Fibroblast of the aortic adventitia (primary cell): Measurements from ENCODE around the gene GATA6. TPM values are rescaled to one million over a fixed set of nuclear protein-coding genes. Genes with fewer than 3 reads are reported as not detected.

Experiments
- DNase-seq: peaks from one replicate; pipeline ENCODE4 v3.0.0-alpha.2; 2010; ENCODE audit warnings: low read depth
- H3K4me3 ChIP-seq: 2 replicates; pipeline ENCODE4 v1.5.1; 2011; ENCODE audit warnings: low read depth, mild to moderate bottlenecking, control low read depth, low read length, moderate library complexity
- total RNA-seq: library from RNA; depleted of rRNA; stranded (reverse); fragments of >200 nt; gene quantifications from 2 replicates; pipeline ENCODE4 v1.2.3, GENCODE V29; 2012; ENCODE audit warnings: low replicate concordance
- TF ChIP-seq, protein P1 (sequence below): IDR thresholded peaks from 2 replicates; pipeline ENCODE4 v1.5.1; 2011; ENCODE audit warnings: mild to moderate bottlenecking, low read length, control low read depth, inconsistent platforms; ENCODE audit not compliant: insufficient read depth

The GATA6 gene
- total RNA-seq, 1 donor = 34.0 TPM

DNA sequence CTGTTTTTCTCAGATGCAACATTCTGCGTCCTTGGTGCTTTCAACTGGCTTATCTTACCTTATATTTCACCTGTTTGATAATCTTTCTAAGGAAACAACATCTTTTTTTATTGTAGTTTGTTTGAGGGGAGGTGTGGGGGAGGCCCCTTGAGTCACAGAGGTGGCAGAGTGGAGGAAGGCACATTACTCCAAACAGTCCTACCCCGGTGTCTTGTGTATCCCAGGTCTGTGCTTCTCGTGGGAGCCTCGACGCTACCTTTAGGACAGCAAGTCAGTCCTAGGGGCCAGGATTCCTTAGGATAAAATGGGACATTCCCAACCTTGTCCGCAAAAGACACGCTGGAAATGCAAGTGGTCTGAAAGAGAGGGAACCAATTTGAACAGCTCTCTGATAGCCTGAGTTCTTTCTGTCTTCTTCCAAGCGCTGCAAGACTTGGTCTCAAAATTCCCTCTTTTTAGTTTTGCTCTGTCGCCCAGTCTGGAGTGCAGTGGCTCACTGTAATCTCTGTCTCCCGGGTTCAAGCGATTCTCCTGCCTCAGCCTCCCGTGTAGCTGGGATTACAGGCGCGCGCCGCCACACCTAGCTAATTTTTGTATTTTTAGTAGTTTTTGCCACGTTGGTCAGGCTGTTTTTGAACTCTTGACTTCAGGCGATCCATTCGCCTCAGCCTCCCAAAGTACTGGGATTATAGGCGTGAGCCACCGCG, 4.0 kb downstream of the GATA6 start:
- TF ChIP-seq, protein P1, sequence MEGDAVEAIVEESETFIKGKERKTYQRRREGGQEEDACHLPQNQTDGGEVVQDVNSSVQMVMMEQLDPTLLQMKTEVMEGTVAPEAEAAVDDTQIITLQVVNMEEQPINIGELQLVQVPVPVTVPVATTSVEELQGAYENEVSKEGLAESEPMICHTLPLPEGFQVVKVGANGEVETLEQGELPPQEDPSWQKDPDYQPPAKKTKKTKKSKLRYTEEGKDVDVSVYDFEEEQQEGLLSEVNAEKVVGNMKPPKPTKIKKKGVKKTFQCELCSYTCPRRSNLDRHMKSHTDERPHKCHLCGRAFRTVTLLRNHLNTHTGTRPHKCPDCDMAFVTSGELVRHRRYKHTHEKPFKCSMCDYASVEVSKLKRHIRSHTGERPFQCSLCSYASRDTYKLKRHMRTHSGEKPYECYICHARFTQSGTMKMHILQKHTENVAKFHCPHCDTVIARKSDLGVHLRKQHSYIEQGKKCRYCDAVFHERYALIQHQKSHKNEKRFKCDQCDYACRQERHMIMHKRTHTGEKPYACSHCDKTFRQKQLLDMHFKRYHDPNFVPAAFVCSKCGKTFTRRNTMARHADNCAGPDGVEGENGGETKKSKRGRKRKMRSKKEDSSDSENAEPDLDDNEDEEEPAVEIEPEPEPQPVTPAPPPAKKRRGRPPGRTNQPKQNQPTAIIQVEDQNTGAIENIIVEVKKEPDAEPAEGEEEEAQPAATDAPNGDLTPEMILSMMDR = no peak
- peak overlapping the region; percentile 97 for H3K4me3 ChIP-seq
- DNase-seq = peak; percentile 46

DNA sequence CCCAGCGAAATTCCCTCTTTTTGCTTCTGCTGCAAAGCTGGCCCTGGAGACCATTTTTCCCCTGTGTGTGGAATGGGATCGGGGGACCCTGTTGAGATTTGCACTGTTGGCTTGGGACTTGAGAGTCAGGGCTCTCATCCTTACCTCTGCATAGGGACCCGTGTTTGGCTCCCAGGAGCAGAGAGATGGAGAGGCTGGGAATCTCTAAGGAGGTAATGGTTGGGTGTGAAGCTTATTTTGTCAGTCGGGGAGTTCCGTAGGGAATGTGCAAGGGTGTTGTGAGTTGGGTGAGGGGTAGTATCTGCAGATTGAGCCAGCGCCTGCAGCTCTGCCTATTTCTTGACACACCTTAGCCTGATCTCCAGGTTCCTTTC, 4.5 kb downstream of the GATA6 start:
- peak overlapping the region; percentile 97 for H3K4me3 ChIP-seq
- DNase-seq = peak; percentile 63
- TF ChIP-seq, protein P1 = no peak

DNA sequence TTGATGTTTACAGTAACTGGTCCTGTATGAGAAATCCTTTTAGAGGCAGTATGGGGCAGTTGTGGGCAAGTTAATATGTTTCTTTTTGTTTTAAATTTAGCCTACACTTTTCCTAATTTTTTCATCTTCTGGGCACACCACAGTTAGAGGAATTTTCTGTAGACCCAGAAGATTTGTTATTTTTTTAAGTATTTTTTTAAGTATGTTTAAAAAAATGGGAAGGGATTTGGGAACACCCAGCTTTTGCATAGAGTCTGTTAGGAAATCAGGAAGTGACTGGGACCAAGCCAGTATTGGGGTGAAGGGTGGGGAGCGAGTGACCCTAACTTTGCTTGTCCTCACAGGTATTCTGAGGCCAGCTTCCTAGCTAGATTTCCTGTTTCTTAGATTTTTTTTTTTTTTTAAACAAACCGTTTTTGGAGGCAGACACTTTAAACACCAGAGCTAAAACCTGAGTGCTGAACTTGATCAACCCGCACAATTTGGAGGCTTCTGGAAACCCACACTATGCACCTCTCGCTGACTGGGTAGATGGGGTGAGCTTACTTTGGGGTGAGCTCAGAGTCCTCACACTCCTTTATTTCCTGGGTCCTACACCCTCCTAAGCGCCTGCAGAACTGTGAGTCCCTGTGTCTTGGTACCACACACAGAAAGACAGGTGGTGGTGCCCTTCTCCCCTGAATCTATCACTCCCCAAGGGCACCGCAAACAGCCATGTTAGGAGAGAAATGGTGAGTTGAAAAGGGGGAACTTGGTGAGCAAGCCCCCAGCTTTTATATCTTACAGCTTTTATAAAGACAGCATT, 5.2 kb downstream of the GATA6 start:
- TF ChIP-seq, protein P1 = peak; percentile 6
- peak overlapping the region; percentile 97 for H3K4me3 ChIP-seq
- DNase-seq = peak; percentile 67

DNA sequence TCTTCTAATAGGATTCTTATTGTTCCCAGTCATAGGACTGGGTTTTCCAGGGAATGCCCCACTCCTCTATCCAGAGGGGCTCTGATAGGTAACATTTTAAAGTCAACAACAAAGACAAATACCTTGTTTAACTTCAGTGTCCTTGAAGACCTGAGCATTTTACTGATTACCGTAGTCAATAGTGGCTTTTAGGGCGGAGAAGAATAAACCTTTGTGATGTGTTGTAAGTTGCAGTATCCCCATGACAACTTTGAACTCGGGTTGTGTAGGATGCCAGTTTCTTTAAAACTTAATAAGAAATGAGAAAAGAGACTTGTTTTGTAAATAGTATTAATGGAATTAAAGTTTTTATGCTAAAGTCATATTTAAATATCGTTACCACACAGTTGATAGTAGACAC, 6.0 kb downstream of the GATA6 start:
- TF ChIP-seq, protein P1 = no peak
- peak overlapping the region; percentile 97 for H3K4me3 ChIP-seq

DNA sequence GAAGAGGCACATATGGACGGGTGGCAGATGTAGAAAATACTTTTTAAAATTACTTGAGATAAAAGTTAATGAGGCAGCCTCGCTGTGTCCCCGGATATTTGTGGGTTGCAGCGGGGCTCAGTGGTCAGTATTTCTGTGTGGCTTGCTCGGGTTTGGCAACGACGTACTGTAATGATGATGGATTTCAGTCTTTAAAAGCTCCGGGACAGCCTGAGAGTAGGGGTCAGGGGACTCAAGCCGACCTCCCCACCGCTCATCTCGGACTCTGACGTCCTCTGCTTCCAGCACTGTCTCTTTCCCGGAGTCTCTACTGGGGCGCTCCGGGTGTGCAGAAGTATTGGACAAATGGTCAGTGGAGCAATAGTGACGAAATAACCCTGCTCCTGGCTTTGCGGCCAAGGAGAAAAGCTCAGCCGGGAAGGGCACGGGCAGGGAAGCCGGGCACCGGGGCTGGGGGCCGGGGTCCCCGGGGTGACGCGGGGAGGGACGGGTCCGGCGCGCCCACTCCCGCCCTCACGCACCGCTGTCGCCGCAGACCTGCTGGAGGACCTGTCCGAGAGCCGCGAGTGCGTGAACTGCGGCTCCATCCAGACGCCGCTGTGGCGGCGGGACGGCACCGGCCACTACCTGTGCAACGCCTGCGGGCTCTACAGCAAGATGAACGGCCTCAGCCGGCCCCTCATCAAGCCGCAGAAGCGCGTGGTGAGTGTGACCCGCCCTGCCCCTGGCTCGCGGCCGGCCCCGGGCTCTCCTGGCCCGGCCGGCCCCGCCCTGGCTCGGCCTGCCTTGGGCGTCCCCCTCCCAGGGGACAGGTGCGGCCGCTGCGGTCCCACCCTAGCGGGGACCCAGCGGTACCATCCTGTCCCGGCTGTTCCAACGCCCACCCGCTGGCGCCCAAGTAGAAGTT, 7.3 kb downstream of the GATA6 start:
- TF ChIP-seq, protein P1 = no peak
- H3K4me3 ChIP-seq = peak overlapping the region; percentile 97
- DNase-seq = peak; percentile 59

More for the DNA sequence above, 6.0 kb downstream of the GATA6 start:
- DNase-seq = peak; percentile 58

DNA sequence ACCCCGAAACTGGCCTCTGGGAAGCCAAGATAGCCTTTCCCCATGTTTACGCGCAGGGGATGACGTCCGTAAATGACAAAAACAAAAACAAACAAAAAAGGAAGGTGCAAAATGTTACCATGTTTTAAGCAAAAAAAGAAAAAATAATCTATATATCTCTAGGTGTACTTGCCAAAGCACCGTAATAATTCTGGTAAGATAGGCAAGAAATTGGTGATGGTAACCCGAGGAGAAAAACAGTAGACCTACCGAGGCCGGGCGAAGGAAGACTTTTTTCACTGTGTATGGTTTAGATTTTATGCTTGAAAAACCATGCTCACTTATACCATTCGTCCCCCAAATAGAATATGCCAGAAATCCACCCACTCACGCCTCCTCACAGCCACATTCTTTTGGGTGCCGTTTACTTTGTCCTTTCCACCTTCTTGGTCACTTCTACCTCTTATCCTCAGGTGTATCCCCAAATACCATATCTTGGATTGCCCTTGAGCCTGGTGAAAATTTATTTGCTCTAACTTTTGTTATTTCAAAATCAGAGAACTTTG, 8.0 kb downstream of the GATA6 start:
- H3K4me3 ChIP-seq = peak overlapping the region; percentile 97
- TF ChIP-seq, protein P1 = no peak

More for the DNA sequence above, 8.0 kb downstream of the GATA6 start:
- DNase-seq = peak; percentile 60
